DLD1 (cell line): Measurements from ENCODE around the gene FAM120B.

Source experiments
- in situ Hi-C: cut with HindIII; loops from 2 replicates; pipeline ENCODE4 v1.10.0; 2017; ENCODE audit warnings: low sequenced_read_pairs

FAM120B gene

DNA sequence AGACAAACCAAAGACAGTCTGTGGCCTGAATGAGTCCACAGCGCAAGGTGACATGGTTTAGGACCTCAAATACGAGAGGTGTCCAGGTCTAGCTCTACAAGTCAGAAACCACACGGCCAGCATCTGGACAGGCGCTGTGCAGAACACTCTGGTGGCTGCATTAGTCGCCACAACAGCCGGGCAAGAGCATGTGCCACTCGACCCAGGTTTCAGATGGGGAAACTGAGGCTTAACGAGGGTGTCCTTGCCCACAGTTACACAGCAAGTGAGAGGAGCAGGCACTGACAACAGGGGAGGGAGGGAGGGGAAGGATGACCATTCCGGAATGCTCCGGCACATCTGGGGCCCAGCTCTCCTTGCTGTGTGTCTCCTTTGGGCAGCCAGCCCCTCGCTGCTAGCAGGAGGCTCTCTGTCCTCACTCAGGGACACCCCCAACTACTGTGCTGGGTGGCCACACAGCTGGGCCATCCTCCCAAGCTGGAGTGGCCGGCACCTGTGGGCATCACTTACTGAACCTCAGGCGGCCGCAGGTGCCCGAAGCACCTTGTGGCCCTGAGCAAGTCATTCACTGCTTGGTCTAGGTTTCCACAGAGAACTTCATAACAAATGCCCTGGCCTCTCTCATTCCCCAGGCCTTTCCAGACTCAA is 22.3 kb upstream of the FAM120B start:
- in situ Hi-C loops: no loop called here

DNA sequence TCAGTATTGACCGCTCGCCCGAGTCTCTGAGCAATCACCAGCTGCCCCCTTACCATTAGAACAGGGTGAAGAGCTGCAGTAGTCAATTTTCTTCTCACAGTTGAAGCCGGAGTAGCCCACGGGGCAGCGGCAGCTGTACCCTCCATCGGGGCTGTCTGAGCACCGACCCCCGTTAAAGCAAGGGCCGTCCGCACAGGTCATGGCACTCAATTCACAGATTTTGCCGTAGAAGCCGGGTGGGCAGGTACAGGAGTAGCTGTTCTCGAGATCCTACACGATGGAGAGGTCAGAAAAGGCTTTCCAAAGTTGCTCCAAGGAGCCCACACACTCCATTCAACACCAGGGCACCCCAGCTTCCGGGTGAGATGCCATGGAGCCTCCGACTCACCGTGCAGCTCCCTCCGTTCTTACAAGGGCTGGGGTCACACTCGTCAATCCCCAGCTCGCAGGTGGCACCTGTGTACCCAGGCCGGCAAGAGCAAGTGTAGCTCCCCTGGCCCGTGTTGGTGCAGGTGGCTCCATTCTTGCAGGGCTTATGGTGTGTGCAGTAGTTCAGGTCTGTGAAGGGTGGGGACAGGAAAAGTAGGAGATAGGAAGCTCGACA is 21.6 kb upstream of the FAM120B start:
- in situ Hi-C loops: no loop called here

DNA sequence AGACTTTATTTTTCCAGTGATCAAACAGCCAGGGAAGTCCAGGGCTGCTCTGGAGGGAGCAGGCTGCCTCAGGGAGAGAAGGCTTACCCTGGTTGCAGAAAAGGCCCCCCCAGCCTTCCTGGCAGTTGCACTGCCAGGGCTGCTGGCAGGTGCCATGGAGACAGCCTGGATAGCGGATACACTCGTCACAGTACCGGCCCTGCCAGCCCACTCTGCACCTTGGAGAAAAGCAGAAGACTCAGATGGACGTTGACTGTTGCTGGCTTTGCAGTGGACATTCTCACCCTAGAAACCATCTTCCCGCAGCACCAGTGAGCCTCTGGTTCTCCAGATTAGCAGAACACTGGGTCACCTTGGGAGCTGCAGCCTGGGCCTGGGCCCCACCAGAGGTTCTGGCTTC is 21.1 kb upstream of the FAM120B start:
- in situ Hi-C loops: no loop called here

DNA sequence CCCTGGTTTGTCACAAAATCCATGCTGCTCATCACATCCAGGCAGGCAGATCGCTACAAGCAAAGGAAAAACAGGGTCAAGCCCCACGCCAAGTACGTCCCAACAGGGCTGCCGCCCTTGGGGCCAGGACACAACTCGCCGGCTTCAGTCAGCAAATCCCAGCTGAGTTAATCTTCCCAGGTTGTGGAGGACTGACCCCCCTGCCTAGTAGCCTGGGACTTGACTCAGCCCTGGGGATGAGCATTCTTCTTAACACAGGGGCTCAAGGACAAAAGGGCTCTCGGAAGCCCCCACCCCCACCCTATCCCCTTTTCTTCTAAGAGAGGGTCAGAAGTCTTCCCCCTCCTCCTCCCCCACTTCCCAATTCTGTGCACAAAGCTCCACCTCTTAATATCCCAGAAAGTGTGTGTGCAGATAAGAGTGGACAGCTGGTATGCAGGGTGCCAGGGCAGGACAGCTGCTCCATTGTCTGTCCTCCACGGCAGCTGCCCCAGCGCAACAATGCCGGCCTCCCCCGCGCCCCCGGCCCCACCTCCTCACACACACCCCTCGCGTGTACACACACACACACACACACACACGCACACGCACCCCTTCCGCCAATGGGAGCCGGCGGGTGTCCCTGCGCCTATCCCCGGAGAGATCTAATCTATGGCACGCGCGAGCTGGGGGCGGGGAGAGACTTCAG is 20.2 kb upstream of the FAM120B start:
- in situ Hi-C loops: no loop called here

DNA sequence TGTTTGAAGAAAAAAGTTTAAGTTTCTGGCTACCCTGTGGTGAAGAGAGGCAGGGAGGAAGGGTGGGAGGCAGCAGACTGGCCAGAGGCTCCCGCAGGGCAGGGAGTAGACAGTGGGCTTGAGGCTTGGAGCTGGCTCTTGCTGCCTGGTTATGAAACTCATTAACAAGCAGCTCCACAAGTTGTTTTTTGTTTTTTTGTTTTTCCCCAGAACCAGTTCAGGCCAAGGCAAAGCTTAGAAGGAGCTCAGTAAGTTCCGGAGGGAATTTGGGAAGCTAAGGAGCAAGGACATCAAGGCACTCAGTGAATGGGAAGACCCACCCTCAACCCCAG is 19.7 kb upstream of the FAM120B start:
- in situ Hi-C loops: no loop called here

DNA sequence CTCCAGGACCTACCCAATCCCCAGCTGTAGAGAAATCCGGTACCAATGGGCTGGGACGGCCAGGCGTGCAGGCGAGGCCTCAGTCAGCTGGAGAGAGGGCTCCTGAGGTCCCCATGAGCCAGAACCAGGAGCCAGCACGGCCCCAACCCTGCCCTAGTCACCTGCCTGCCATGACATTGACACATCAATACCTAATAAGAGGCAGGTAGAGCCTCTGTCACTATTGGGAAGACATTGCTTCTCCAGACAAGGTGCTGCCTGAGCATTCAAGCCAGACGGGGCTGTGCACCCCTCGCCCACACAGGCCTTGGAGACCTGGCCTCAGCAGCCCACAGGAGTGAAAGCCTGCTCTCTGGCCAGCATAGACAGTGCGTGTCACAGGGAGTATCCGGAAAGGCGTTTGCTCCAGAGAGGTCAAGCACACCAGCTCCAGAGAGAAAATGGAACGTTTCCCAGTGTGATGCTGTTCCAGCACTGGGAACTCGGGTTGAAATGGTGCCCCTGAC is 19.1 kb upstream of the FAM120B start:
- in situ Hi-C loops: no loop called here

DNA sequence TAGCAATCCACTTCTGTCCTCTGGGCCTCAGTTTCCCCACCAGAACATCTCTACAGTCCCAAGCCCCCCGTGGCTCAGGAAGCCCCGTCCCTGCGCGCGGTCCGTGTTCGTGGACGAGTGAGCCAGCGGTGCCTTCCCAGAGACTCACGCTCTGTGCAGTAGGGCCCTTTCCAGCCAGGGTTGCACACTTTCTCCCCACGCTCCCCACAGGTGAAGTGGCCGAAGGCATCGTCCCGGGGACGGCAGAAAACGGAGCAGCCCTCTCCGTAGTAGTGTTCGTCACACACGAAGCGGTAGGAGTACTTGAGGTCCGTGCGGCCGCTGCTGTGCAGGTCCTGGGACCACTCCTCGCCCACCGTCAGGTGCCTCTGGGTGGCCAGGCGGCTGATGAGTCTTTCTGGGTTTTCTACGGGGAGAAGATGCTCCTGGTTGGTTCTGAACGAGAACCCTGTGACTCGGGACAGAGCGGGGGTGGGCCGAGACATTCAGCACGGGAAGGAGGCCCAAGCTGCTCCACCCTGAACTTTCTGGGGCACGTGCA is 18.4 kb upstream of the FAM120B start:
- in situ Hi-C loops: no loop called here

DNA sequence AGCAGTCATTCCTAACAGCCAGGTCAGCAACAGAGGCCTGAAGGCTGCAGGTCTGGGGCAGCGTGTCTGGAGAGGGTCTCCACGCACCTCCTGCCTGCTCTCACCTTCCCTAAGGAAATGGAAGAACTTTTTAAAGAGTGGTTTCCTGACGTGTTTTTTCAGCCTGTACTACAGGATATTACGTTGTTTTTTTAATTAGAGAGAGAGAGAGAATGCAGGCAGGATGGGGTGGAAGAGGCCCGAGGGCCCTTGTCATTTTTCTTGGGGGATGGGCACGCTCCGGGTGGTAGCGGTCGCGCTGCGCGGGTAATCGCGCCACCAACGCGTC is 17.7 kb upstream of the FAM120B start:
- in situ Hi-C loops: no loop called here

DNA sequence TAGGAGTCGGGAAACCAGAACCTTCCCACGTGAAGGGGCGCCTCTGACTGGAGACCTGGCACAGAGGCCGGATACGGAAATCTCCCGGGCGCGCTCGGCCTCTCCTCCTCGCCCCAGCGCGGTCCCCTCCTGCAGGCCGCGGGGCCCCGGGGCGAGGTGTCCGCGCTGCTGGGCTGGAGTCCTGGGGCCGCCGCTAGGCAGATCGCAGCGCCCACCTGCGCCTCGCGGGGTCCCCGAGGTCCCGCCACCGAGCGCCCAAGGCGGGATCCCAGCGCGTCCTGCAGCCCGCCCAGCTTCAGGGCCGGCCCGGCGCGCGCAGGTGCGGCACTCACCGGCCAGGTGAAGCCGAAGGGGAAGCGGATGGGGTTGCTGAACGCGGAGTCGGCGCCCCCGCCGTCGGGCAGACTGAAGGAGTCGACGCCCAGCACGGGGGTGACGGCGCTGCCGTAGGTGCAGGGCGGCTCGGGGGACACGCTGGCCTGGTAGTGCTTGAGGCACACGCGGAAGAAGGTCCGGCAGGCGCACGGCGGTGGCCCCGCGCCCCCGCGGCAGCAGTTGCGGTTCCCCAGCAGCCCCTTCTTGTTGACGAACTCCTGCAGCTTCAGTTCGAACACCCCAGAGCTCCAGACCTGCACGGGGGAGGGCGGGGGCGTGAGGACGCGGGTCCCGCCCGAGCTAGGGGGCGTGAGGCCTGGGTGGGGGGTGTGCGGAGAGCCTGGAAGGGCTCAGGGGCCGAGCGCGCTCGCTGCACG is 17.2 kb upstream of the FAM120B start:
- in situ Hi-C loops: no loop called here

DNA sequence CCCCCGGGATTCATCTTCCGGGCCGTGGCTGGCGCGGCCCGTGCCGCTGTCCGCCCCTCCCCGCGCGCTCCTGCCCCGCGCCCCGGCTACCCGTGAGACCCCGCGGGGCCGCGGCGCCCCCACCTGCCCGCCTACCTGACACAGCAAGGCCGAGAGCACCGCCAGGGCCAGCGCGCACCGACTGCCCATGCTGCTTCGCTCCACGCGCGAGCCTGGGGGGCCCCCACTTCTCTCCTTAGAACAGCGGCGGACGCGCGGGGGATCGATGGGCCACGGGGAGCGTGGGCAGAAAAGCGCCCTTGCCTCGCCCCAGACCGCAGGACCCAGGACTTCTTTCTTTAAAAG is 16.6 kb upstream of the FAM120B start:
- in situ Hi-C loops: no loop called here

DNA sequence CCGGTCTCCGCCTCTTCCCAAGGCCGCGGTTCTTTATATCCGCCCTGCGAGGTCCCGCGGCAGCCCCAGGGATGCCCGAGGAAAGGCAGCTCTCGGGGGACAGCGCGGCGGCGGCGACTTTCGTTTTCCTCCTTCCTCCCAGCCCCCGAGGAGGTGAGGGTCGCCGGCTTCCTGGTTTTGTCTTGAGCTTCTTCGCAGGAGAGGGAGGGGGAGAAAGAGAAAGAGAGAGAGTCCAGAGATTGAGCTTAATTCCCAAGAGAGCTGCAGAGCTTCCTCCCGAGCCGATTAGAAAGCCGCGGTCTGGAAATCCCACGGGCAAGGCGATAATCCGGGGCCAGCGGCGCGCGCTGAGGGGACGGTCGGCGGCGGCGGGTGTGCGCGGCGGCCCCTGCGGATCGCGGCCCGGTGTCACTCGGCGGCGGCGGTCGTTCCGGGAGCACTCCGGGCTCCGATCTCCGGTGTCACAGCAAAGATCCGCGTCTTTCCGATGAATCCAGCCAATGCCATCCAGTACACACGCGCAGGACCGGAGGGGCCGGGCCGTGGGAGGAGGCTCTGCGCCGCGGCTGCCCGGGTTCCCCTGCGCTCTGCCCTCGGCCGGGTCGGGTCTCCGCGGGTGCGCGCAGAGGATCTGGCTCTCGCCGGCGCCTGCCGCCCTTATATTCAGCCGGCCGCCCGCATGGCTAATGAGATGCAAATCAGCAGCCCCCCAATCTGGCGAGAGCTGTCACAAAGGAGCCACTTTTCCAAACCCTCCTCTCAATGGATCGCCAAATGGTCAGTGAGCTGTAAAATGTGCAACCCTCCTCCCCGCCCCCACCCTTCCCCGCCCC is 16.0 kb upstream of the FAM120B start, which contains the start of gene DLL1:
DLL1 (minus strand) TSS at position 783 of the 833 bp plus-strand sequence. CDS start 939 bp downstream, outside the sequence.
- in situ Hi-C loops: no loop called here

DNA sequence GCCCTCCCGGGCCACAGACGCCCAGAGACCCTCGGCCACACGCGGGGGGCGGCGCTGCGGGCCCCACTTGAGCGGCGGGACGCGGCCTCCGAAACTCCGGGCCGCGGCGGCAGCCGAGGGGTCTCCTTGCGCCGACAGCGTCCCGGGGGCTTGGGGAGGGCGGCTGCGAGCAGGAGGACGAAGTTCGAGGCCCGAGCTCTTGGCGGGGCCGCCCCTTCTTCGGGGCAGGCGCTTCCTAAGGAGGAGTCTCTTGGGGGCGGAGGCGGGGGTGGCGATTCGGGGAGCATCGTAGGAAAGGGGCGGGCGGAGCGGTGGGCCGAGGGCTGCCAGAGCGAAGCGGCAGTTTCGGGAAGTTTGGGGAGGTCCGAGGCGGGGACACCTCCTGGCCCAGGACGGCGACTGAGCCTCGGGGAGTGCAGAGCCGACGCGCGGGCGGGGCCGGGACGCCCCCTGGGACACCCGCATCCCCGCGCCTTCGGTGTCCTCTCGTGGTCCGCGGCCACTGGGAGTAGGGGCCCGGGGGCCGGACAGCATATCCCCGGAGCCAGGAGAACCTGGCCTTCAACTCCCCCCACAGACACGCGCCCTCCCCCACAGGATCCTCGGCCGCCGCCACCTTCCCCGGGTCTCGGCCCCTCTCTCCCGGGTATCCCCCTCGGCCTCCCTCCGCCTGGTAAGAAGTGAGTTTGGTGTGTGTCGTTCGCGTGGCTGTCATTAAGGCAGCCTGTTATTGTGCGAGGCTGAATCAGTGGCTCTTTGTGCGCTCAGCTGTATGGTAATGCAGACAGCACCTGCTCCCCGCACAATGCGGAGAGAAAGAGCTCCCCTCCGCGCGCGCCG is 15.1 kb upstream of the FAM120B start:
- in situ Hi-C loops: no loop called here

DNA sequence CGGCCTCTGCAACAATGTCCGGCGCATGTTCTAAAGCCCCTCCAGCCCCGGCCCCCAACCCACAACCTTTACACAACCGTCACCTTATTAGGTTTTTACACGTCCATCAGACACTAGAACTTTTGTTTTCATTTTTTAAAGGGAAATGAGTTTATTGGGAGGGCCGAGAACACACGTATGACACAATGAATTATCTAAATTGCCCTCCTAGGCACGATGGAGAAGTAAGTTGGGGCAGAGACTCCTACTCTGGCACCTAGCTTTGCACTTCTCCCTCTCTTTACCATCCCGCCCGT is 14.5 kb upstream of the FAM120B start:
- in situ Hi-C loops: no loop called here

DNA sequence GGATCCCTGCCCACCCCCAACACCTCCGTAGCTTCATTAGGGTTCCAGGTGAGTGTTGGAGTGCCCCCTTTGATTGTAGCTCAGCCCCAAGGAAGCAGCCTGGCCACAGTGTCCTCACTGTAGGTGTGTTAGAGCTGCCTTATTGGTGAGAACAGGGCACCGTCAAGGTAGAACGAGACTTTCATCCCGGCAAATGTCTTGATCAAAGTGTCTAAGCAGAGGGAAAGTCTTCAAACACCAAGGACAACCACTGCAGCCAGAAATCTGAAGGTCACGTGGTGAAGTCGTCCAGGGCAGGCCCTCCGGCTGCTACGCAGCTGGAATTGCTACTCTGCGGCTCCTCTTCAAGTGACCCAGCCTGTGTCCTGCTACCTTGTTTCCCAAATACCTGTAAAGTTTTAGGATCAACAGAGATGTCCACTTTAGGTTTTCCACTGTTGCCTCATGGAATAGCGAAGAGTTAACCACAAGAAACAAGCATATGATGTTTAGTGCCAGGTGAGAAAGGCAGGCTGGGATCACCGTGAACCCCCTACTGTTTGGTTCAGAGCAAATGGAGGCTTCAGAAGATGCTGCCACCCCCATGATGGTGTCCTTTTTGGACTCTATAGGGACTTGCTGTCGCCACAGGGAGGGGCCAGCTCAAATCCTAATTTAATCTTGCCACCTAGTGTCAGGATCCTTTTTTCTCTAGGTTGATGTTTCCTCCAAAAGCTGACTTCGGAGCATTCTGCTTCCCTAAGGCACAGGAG is 14.0 kb upstream of the FAM120B start:
- in situ Hi-C loops: no loop called here

DNA sequence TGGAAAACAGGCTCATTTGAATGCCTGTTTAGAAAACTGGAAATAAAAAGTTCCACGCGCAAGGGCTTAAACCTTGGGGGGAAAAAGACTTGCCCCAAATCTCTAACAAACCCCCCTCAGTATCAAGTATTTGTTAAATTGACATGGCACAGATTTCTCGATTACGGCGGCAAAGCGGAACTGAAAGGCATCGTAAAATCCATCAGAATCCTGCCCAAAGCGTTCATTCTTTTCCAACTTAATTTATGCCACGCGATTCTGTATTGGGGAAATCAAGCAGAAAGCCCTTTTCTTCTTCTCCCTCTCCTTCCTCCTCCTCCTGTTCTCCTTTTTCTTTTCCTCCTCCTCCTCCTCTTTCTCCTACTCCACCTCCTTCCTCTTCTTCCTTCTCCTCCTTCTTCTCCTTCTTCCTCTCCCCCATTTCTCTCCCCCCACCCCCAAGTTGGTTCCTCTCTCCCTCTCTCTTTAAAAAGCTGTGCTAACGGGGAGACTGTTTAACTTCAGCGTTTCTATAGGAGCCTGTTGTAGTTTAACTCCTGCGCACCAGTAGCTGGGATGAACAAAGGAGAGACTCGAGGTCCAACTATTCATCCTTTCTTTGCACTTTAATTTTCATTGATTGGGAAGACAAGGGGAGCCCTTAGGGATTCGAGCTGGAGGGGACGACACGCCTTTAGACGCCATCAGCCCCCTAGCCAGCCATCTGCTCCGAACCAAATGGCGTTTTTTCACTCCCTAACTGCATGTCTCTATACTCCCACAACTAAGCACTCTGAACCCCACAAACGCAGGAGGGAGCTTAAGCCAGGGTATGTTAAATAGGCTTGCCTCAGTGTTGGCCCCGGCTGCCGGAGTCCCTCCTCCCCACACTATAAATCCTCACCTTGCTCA is 13.0 kb upstream of the FAM120B start:
- in situ Hi-C loops: no loop called here

DNA sequence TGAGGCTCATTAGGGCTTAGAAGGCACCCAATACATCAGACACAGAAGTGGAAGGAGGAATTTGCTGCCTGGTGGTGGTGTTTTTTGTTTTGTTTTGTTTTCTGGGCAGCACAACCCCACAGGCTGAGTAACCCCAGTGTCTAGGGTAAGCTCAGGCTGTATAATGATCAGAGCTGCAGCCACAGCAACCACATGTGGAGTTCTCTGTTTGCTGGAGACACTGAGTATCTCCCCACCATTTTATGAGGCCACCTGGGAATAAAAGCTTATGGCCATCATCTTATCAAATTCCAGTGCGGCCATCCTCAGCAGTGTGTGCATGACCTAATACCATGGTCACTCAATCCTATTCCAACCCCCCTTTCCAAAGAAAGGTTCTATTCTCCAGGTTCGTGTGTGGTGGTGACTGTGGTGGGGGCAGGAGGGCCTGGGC is 12.2 kb upstream of the FAM120B start:
- in situ Hi-C loops: no loop called here

DNA sequence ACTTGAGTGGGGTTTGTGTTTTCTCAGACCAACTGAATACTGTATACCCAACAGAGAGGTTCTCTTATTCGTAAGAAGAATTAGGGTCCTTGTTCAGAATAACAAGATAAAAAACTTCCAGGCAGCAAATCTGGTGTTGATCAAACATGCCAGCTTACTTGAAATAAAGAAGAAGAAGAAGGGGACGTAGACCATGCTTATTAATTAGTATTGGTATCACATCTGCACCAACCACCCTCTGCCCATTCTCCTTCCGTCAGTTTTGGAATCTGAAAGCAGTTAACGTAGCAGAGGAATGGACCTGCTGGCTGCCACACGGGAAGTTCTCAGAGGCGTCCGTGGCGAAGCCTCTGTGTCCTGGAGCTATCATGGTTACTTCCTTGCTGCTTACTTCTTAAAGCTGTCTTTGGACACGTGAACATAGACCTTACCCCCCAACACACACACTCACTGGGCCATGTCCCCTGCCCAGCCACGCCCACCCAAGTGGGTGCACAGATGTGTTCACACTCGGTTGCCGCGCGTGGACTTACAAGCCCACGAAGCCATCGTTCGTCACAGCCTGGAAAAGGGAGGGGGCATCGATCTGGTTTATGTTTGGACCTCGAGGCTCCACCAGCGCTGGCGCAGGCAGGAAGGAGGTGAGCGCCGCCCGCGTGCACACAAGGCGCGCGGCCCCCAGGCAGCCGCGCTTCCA is 11.6 kb upstream of the FAM120B start:
- in situ Hi-C loops: no loop called here
